GM18873 (cell line): Measurements from ENCODE around the gene DNAJC6.

Experiments used
- ATAC-seq: cut with Tn5 transposase; IDR thresholded peaks from one replicate; pipeline ENCODE4 v1.9.1; 2021; ENCODE audit warnings: mild to moderate bottlenecking, moderate library complexity, moderate number of reproducible peaks; ENCODE audit not compliant: unreplicated experiment, low FRiP score

DNAJC6 gene

DNA sequence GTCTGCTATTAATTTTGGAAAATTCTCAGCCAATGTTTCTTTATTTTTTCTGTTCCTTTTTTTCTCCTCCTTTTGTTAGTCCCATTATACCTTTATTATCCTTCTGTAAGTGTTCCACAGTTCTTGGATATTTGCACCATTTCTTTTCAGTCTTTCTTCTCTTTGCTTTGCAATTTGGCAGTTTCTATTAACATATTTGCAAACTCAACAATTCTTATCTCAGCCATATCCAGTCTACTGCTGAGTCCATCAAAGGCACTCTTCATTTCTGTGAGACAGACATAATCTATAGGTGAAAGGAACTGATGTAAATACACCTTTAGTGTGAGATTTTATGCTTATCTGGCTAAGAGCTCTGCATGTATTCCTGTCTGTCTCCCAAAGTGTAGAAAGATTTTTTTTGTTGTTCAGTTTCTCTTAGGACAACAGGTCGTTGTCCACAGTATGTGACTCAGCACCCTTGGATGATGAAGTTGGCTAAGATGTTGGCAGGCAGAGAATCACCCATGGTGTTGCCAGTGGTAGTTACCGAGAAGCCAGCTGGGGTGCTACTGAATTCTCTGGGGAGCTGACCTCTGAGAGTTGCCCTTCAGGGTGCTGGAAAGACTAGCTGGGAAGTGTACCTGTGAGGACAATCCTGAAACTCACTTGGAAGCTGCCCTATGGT lies 149.5 kb downstream of the DNAJC6 start:
- ATAC-seq: no peak

- no peak for ATAC-seq
Measured at GRCh38 chr1:65459397-65459768, 150.0 kb downstream of the DNAJC6 start.
